ENCODE results near the gene MT2A. TPM values are rescaled to one million over a fixed set of nuclear protein-coding genes. Genes with fewer than 3 reads are reported as not detected.
"Not testable (repeated sequence)": the region's sequence is repeated elsewhere in the genome, so short reads cannot be mapped to it uniquely, and the experiment has no call there.

The MT2A gene
- 591 TPM for polyA plus RNA-seq (2013, experiment 1 of 2; ENCODE audit: insufficient read length)
- polyA plus RNA-seq (2013, experiment 2 of 2; ENCODE audit: insufficient read length) = 101 TPM

- DNase-seq = peak; percentile 97
Measured at GRCh38 chr16:56608043-56608875, at the start of gene MT2A. MT2A (plus strand) TSS chr16:56608584; CDS start chr16:56608656, 72 bp downstream.

GRCh38 chr16:56559109-56559508 is 49.3 kb upstream of the MT2A start:
- DNase-seq = no peak

GRCh38 chr16:56560447-56560846 is 47.9 kb upstream of the MT2A start:
- DNase-seq = no peak

GRCh38 chr16:56561126-56561525 is 47.3 kb upstream of the MT2A start:
- no peak for DNase-seq

GRCh38 chr16:56564793-56565477 is 43.4 kb upstream of the MT2A start, which contains the start of gene MT4:
MT4 (plus strand) TSS chr16:56565073; CDS start chr16:56565129, 56 bp downstream.
- DNase-seq = no peak

GRCh38 chr16:56569971-56570370 is 38.4 kb upstream of the MT2A start:
- DNase-seq = no peak

- DNase-seq = no peak
Measured at GRCh38 chr16:56571525-56571924, 36.9 kb upstream of the MT2A start.

GRCh38 chr16:56574625-56575024 is 33.8 kb upstream of the MT2A start:
- DNase-seq = no peak

GRCh38 chr16:56576585-56577299 is 31.6 kb upstream of the MT2A start:
- peak; percentile 49 for DNase-seq

- no peak for DNase-seq
Measured at GRCh38 chr16:56577300-56577625, 31.1 kb upstream of the MT2A start.

- DNase-seq = no peak
Measured at GRCh38 chr16:56580391-56581048, 27.9 kb upstream of the MT2A start.

GRCh38 chr16:56582911-56583310 is 25.5 kb upstream of the MT2A start:
- not testable (repeated sequence) for DNase-seq

GRCh38 chr16:56583351-56584168 is 24.8 kb upstream of the MT2A start:
- no peak for DNase-seq

- DNase-seq = no peak
Measured at GRCh38 chr16:56584276-56584675, 24.1 kb upstream of the MT2A start.

GRCh38 chr16:56588781-56589140 is 19.6 kb upstream of the MT2A start:
- no peak for DNase-seq

GRCh38 chr16:56589141-56590039 is 19.0 kb upstream of the MT2A start, which contains the start of gene MT3:
MT3 (plus strand) TSS chr16:56589528; CDS start chr16:56589591, 63 bp downstream.
- peak; percentile 21 for DNase-seq

GRCh38 chr16:56591377-56592060 is 16.9 kb upstream of the MT2A start:
- DNase-seq = no peak

- no peak for DNase-seq
Measured at GRCh38 chr16:56593573-56594291, 14.7 kb upstream of the MT2A start.

GRCh38 chr16:56594292-56594619 is 14.1 kb upstream of the MT2A start:
- no peak for DNase-seq

Data from fibroblast of skin of back (primary cell).